Sigmoid colon (tissue), 3 donors: Measurements from ENCODE around the gene PRPF18.

Source experiments
- CTCF ChIP-seq, 4 experiments: fragments of 450-650 bp in 3 of 4; fragments of 200-600 bp in 1 of 4; IDR thresholded peaks; one replicate each; pipeline ENCODE4 v1.5.1; 2016 to 2019; ENCODE audit warnings: antibody characterized with exemption in 4 of 4, mild to moderate bottlenecking in 3 of 4, moderate library complexity in 2 of 4
- POLR2A ChIP-seq, 2 donors: fragments of 450-650 bp; IDR thresholded peaks; one replicate each; pipeline ENCODE4 v1.6.1; 2016; ENCODE audit warnings: antibody characterized with exemption in 2 of 2, mild to moderate bottlenecking in 2 of 2, moderate library complexity in 2 of 2

DNA sequence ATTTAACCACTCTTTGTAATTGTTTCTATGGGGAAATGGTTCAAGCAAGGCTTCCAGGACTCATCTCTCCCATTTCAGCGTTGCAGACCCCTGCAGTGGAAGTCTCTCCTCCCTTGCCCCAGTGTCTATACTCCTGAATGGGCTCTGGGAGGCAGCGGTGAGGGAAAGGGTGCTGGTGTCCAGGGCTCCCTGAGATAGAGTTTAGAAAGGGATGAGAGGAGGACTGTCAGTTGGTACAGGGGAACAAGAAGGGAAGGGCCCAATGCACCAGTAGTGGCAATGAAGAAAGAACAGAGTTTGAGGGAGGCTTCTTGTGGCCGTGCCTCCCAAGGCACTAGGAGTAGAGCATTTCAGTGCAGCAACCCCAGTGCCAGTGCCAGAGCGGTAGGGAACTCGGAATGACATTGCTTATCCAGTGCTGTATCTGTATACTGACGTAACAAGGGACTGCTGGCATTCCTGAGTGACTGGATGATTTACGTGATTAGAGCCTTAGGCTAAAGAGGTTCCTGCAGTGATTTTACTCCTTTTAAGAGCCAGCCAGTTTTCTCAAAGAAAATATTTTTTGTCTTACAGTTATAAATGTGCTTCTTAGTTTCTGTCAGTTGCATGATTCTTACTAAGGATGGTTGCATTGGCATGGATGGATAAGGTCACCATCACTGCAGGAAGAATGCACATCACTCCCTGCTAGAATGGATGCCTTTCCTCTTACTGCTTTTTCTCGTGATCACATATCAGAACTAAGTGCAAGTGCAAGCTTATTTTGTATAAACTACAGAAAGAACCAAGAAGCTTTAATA lies 28.0 kb downstream of the PRPF18 start:
- TF ChIP-seq CTCF (IDR thresholded peaks at IDR 0.05) (no peak), POLR2A (IDR thresholded peaks at IDR 0.05) (no peak)
